Stimulated activated CD4-positive, alpha-beta T cell treated with anti-CD3 and anti-CD28 coated beads, Interleukin-1b, Interleukin-23, amount 100 ng/mL, for 4 hours (primary cell): ENCODE results near the gene KLHL33.

Source experiments
- DNase-seq, 2 donors: peaks; one replicate each; pipeline ENCODE4 v3.0.0-alpha.2; 2020; ENCODE audit warnings: low read depth in 2 of 2

Gene KLHL33

DNA sequence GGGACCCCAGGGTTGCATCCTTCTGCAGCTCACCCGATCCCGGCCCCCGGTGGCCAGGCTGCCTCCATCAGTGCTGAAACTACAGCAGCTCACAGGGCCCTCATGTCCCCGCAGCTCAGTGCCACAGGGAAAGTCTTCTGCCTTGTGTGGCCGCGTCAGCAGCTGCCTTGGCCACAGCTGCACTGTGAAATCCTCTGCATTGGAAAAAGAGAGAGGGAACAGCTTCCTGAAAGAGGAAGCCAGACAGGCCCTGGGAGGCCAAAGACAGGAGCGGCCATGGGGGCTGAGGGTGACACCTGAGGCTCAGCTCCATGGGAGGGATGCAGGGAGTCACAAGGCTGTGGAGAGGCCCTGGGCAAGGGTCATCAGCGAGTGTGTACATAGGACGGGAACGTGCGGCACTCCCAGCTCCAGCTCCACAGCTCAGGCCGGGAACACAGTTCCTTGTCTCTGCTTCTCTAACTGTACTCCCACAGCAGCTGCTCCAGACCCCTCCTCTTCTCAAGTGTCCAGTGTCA, 59.8 kb downstream of the KLHL33 start:
- no peak for DNase-seq
